Endothelial cell of umbilical vein (primary cell): ENCODE measurements around the gene TRAP1. TPM values are rescaled to one million over a fixed set of nuclear protein-coding genes. Genes with fewer than 3 reads are reported as not detected.

Experiments used
- BruUV-seq: library from RNA; stranded (reverse); fragments of 400-500 nt; replicated peaks from 2 replicates; lab custom pipeline; 2021; lab: Mats Ljungman, UMichigan
- CTCF ChIA-PET: fragments of 300-600, 350-600 bp; sonication (Branson Sonifier 250); formaldehyde crosslinking; loops from one replicate; lab custom pipeline; 2021; ENCODE audit warnings: antibody characterized with exemption, inconsistent platforms; lab: Charles Lee
- POLR2A ChIA-PET: fragments of 300-600, 350-600 bp; sonication (Branson Sonifier 250); formaldehyde crosslinking; loops from one replicate; lab custom pipeline; 2021; ENCODE audit warnings: antibody characterized with exemption, inconsistent platforms; lab: Charles Lee
- DNase-seq: peaks from one replicate; pipeline ENCODE4 v3.0.0-alpha.2; 2011; ENCODE audit warnings: low read depth, low spot score
- FAIRE-seq: peaks from 2 replicates; lab custom pipeline; 2011; peaks lifted over from hg19 to GRCh38; lab: Jason Lieb, UNC
- H2AFZ ChIP-seq: 2 replicates; pipeline ENCODE4 v1.6.0; 2012; ENCODE audit warnings: low read depth, low read length, control low read depth, inconsistent platforms
- H3K27ac ChIP-seq: 2 replicates; pipeline ENCODE4 v1.5.1; 2011; ENCODE audit warnings: low read depth, mild to moderate bottlenecking, control low read depth, low read length, moderate library complexity; ENCODE audit not compliant: insufficient read depth
- H3K27me3 ChIP-seq, 2 experiments: 2 replicates each; pipeline versions ENCODE4 v1.6.0 to v1.6.1; 2011; ENCODE audit warnings: low read length in 2 of 2, mixed read lengths in 1 of 2; ENCODE audit not compliant: control insufficient read depth in 2 of 2, insufficient read depth in 2 of 2
- H3K36me3 ChIP-seq, 2 experiments: 2 replicates in 1 of 2; 3 replicates in 1 of 2; pipeline ENCODE4 v1.5.1; 2011; ENCODE audit warnings: low read length in 2 of 2, mild to moderate bottlenecking in 1 of 2, moderate library complexity in 1 of 2; ENCODE audit not compliant: control insufficient read depth in 2 of 2, insufficient read depth in 2 of 2; ENCODE audit errors: extremely low read depth in 1 of 2
- H3K4me1 ChIP-seq: 3 replicates; pipeline ENCODE4 v1.5.1; 2011; ENCODE audit warnings: mild to moderate bottlenecking, low read length; ENCODE audit not compliant: control insufficient read depth, insufficient read depth; ENCODE audit errors: extremely low read depth
- H3K4me2 ChIP-seq: 2 replicates; pipeline ENCODE4 v1.6.1; 2011; ENCODE audit warnings: low read length, control low read depth, mixed read lengths; ENCODE audit not compliant: insufficient read depth
- H3K4me3 ChIP-seq, 3 experiments: fragments of 200-600 bp in 1 of 3; sonication (generic), shearing (Covaris generic) in 1 of 3; replicated peaks in 1 of 3; 2 replicates each; pipeline ENCODE4 v1.5.1; 2011 to 2016; ENCODE audit warnings: control low read depth in 3 of 3, low read length in 3 of 3, mild to moderate bottlenecking in 2 of 3, inconsistent platforms in 1 of 3, low read depth in 1 of 3, moderate library complexity in 1 of 3; ENCODE audit not compliant: insufficient read depth in 1 of 3
- H3K79me2 ChIP-seq: 2 replicates; pipeline ENCODE4 v1.6.0; 2012; ENCODE audit warnings: low read length, inconsistent platforms; ENCODE audit not compliant: control insufficient read depth, insufficient read depth
- H3K9ac ChIP-seq: replicated peaks from 2 replicates; pipeline ENCODE3; 2011; ENCODE audit warnings: low read length, control low read depth; ENCODE audit not compliant: insufficient read depth; ENCODE audit errors: extremely low read depth
- H3K9me1 ChIP-seq: replicated peaks from 3 replicates; pipeline ENCODE4 v1.6.0; 2011; ENCODE audit warnings: mild to moderate bottlenecking, low read length; ENCODE audit not compliant: control insufficient read depth, insufficient read depth; ENCODE audit errors: extremely low read depth
- H3K9me3 ChIP-seq: replicated peaks from 2 replicates; pipeline ENCODE4 v1.5.1; 2012; ENCODE audit warnings: low read length, inconsistent platforms; ENCODE audit not compliant: control insufficient read depth, insufficient read depth
- H4K20me1 ChIP-seq: replicated peaks from 2 replicates; pipeline ENCODE3; 2011; ENCODE audit warnings: mild to moderate bottlenecking, low read length; ENCODE audit not compliant: control insufficient read depth, insufficient read depth; ENCODE audit errors: extremely low read depth
- EZH2 ChIP-seq: IDR thresholded peaks from 2 replicates; pipeline ENCODE4 v1.6.1; 2012; ENCODE audit warnings: borderline replicate concordance, low read depth, mild to moderate bottlenecking, moderate library complexity, low read length, inconsistent platforms; ENCODE audit not compliant: severe bottlenecking
- FOS ChIP-seq: IDR thresholded peaks from 2 replicates; pipeline ENCODE4 v1.6.1; 2011; ENCODE audit warnings: mild to moderate bottlenecking, low read length, moderate library complexity, borderline replicate concordance; ENCODE audit not compliant: insufficient read depth
- GATA2 ChIP-seq: IDR thresholded peaks from 2 replicates; pipeline ENCODE4 v1.7.0; 2011; ENCODE audit warnings: low read depth, mild to moderate bottlenecking, moderate library complexity, mixed read lengths, low read length; ENCODE audit not compliant: insufficient read length, insufficient read depth
- JUN ChIP-seq: IDR thresholded peaks from 2 replicates; pipeline ENCODE4 v1.6.1; 2011; ENCODE audit warnings: borderline replicate concordance, low read depth; ENCODE audit not compliant: insufficient read length, insufficient read depth
- MYC ChIP-seq: IDR thresholded peaks from one replicate; pipeline ENCODE4 v1.6.1; 2011; ENCODE audit warnings: mild to moderate bottlenecking, low read depth, low read length
- POLR2A ChIP-seq: IDR thresholded peaks from 2 replicates; pipeline ENCODE4 v1.6.1; 2012; ENCODE audit warnings: low read depth, mild to moderate bottlenecking, control low read depth, low read length
- POLR2AphosphoS5 ChIP-seq: IDR thresholded peaks from 2 replicates; pipeline ENCODE4 v1.6.1; 2012; ENCODE audit warnings: low read depth, mild to moderate bottlenecking, control low read depth, low read length, moderate library complexity; ENCODE audit not compliant: insufficient read depth
- dilution Hi-C: fragments of 300-500 bp; cut with MboI; formaldehyde crosslinking; loops from one replicate; pipeline ENCODE4 v1.15.0; 2019; ENCODE audit warnings: low sequenced_read_pairs; ENCODE audit not compliant: extremely low pct_ligation_motif_present
- intact Hi-C: fragments of 100-400 bp; cut with micrococcal nuclease; formaldehyde crosslinking; loops from one replicate; pipeline ENCODE4 v1.10.0; 2022
- polyA plus RNA-seq, 4 experiments: library from polyadenylated mRNA; depleted of rRNA in 3 of 4; stranded (reverse) in 3 of 4; unstranded in 1 of 4; fragments of >200 nt; gene quantifications; 2 replicates each; pipeline versions ENCODE4 v1.2.1 to v1.2.3, GENCODE V29; 2011 to 2012; ENCODE audit warnings: missing spikeins in 1 of 4
- total RNA-seq: library from RNA; stranded (reverse); gene quantifications from 2 replicates; pipeline ENCODE4 v1.2.3, GENCODE V29; 2021
- TF ChIP-seq, protein P1 (sequence below): IDR thresholded peaks from 2 replicates; pipeline ENCODE4 v1.6.1; 2011; ENCODE audit not compliant: insufficient read depth, insufficient read length
- TF ChIP-seq, protein P2 (sequence below), 2 donors: IDR thresholded peaks; 1 replicate in 1 of 2; 2 replicates in 1 of 2; pipeline ENCODE4 v1.5.1; 2011; ENCODE audit warnings: low read length in 2 of 2, mild to moderate bottlenecking in 2 of 2, moderate library complexity in 2 of 2, control low read depth in 1 of 2, inconsistent platforms in 1 of 2, low read depth in 1 of 2; ENCODE audit not compliant: insufficient read depth in 1 of 2; ENCODE audit errors: extremely low read depth in 1 of 2

Gene TRAP1
- total and polyA plus RNA-seq, 2 donors (not counting 3 experiments of a cell fraction or from before 2014, with no cell fraction given): 95.6 to 102 TPM

DNA sequence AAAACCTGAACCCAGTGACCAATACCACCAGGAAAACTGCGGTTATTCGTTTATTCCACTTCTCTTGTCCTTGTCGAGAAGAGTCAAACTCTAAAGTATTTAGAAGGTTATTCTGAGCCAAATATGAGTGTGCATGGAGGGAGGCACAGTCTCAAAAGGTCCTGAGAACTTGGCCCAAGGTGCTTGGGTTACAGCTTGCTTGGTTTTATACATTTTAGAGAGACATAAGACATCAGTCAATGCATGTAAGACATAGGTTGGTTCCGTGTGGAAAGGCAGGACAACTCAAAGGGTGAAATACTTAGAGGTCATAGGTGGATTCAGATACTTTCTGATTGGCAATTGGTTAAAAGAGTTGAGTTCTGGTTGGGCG, 681 bp upstream of the TRAP1 start:
- no TSS peak for BruUV-seq
- intact Hi-C loops: no loop called here

DNA sequence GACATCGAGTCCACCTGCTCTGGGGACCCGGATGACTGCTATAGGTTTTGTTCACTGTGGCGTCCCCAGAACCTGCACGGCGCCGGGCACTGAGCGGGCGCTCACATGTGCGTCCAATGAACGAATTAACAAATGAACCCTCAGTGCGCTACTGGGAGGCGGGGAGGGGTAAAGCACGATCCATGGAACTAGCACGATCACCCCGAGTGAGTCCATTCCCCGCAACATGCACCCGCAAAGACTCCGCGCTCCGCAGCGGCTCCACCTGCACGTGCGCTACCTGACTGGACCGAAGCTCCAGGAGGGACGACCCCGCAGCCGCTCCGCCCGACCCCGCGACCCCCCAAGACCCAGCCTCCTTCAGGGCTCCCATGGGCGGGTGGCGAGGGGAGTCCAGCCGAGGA, 491 bp downstream of the TRAP1 start:
- no peak for TF ChIP-seq POLR2AphosphoS5
- TF ChIP-seq, protein P1, sequence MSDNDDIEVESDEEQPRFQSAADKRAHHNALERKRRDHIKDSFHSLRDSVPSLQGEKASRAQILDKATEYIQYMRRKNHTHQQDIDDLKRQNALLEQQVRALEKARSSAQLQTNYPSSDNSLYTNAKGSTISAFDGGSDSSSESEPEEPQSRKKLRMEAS: no peak
- TF ChIP-seq GATA2: no peak
- no peak for TF ChIP-seq EZH2
- no peak for TF ChIP-seq JUN
- TF ChIP-seq, protein P2, sequence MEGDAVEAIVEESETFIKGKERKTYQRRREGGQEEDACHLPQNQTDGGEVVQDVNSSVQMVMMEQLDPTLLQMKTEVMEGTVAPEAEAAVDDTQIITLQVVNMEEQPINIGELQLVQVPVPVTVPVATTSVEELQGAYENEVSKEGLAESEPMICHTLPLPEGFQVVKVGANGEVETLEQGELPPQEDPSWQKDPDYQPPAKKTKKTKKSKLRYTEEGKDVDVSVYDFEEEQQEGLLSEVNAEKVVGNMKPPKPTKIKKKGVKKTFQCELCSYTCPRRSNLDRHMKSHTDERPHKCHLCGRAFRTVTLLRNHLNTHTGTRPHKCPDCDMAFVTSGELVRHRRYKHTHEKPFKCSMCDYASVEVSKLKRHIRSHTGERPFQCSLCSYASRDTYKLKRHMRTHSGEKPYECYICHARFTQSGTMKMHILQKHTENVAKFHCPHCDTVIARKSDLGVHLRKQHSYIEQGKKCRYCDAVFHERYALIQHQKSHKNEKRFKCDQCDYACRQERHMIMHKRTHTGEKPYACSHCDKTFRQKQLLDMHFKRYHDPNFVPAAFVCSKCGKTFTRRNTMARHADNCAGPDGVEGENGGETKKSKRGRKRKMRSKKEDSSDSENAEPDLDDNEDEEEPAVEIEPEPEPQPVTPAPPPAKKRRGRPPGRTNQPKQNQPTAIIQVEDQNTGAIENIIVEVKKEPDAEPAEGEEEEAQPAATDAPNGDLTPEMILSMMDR (IDR thresholded peaks at IDR 0.05; ENCODE audit: extremely low read depth in 1 of 2, insufficient read depth in 1 of 2, low read depth in 1 of 2, low read length in 2 of 2): no peak
- no peak for TF ChIP-seq POLR2A
- no peak for TF ChIP-seq FOS
- no peak for TF ChIP-seq MYC
- no TSS peak for BruUV-seq
- POLR2A ChIA-PET: no interaction called here
- Histone ChIP-seq H4K20me1 (no peaks in the 10 kb centered on the region), H3K9ac (peak overlapping the region; percentile 72), H3K27me3 (no peaks in the 10 kb centered on the region), H3K4me1 (peaks cover 14% of the 10 kb centered on the region), H3K4me3 (peak overlapping the region; percentile 33 to 96 (median 77)), H3K27ac (no peak overlapping the region), H3K9me1 (no peaks in the 10 kb centered on the region), H3K36me3 (peaks cover 0 to 6% of the 10 kb centered on the region in 2 experiments), H3K9me3 (no peaks in the 10 kb centered on the region), H3K4me2 (peak overlapping the region; percentile 85), H3K79me2 (peaks cover 45% of the 10 kb centered on the region), H2AFZ (peak overlapping the region; percentile 83)
- intact Hi-C loops (loop anchor here (1.0 kb wide), 2 partner anchors 27 to 40 kb away; no protein-coding TSS in a partner anchor), dilution Hi-C loops (no loop called here)
- DNase-seq (peak; percentile 32), FAIRE-seq (peak; percentile 53)
- CTCF ChIA-PET: interaction anchor here (0.5 to 2.1 kb wide), 3 partner anchors 27 to 237 kb away, joined by 3 to 11 read pairs (median 3); no protein-coding TSS in a partner anchor

More for the DNA sequence above, 681 bp upstream of the TRAP1 start:
- peaks cover 0 to 6% of the 10 kb centered on the region in 2 experiments for H3K36me3 ChIP-seq
- H3K9me3 ChIP-seq: no peaks in the 10 kb centered on the region
- no peak for TF ChIP-seq POLR2AphosphoS5
- no peak for TF ChIP-seq FOS
- no peak for TF ChIP-seq GATA2
- dilution Hi-C loops: no loop called here
- H3K4me2 ChIP-seq: peak overlapping the region; percentile 90
- peak overlapping the region; percentile 72 for H3K9ac ChIP-seq
- ChIA-PET POLR2A (no interaction called here), CTCF (interaction anchor here (2.1 kb wide), 1 partner anchor 28 kb away, joined by 11 read pairs; no protein-coding TSS in a partner anchor)
- H3K9me1 ChIP-seq: no peaks in the 10 kb centered on the region
- H4K20me1 ChIP-seq: no peaks in the 10 kb centered on the region
- peak overlapping the region; percentile 51 to 96 (median 79) for H3K4me3 ChIP-seq
- H3K79me2 ChIP-seq: peaks cover 36% of the 10 kb centered on the region
- DNase-seq (no peak), FAIRE-seq (peak; percentile 8)
- H3K27ac ChIP-seq: peak overlapping the region; percentile 71
- no peaks in the 10 kb centered on the region for H3K27me3 ChIP-seq
- peaks cover 14% of the 10 kb centered on the region for H3K4me1 ChIP-seq
- peak overlapping the region; percentile 74 for H2AFZ ChIP-seq
